H9 (cell line): ENCODE data around the gene TMEM181. TPM values are rescaled to one million over a fixed set of nuclear protein-coding genes. Genes with fewer than 3 reads are reported as not detected.

Experiments used
- DNase-seq: peaks from one replicate; pipeline ENCODE4 v3.0.0-alpha.2; 2017
- H2AFZ ChIP-seq: one replicate; pipeline ENCODE4 v1.6.1; 2013; ENCODE audit warnings: mild to moderate bottlenecking, low read length, control low read depth, moderate library complexity
- H2AK5ac ChIP-seq: 2 replicates; pipeline ENCODE4 v1.6.1; 2013; ENCODE audit warnings: low read length, control low read depth, mixed read lengths; ENCODE audit not compliant: insufficient read length
- H2BK120ac ChIP-seq: one replicate; pipeline ENCODE4 v1.6.1; 2013; ENCODE audit warnings: low read depth, mild to moderate bottlenecking, low read length, control low read depth, inconsistent platforms; ENCODE audit not compliant: poor library complexity, severe bottlenecking
- H2BK12ac ChIP-seq: 2 replicates; pipeline ENCODE4 v1.6.1; 2013; ENCODE audit warnings: low read length, control low read depth, mixed read lengths, low read depth; ENCODE audit not compliant: insufficient read length
- H2BK15ac ChIP-seq: 2 replicates; pipeline ENCODE4 v1.6.1; 2013; ENCODE audit warnings: low read depth, low read length, control low read depth
- H2BK20ac ChIP-seq: one replicate; pipeline ENCODE4 v1.6.1; 2013; ENCODE audit warnings: low read depth, mild to moderate bottlenecking, low read length, control low read depth, inconsistent platforms; ENCODE audit not compliant: poor library complexity, severe bottlenecking
- H2BK5ac ChIP-seq: 2 replicates; pipeline ENCODE4 v1.6.1; 2013; ENCODE audit warnings: low read length, control low read depth, mixed read lengths; ENCODE audit not compliant: insufficient read length
- H3K14ac ChIP-seq: 2 replicates; pipeline ENCODE4 v1.6.1; 2013; ENCODE audit warnings: low read length, control low read depth; ENCODE audit not compliant: insufficient read depth
- H3K18ac ChIP-seq: 2 replicates; pipeline ENCODE4 v1.6.1; 2013; ENCODE audit warnings: low read depth, mild to moderate bottlenecking, mixed read lengths, low read length, control low read depth; ENCODE audit not compliant: insufficient read length
- H3K23ac ChIP-seq: 2 replicates; pipeline ENCODE4 v1.6.1; 2013; ENCODE audit warnings: low read length, control low read depth, mixed read lengths, low read depth; ENCODE audit not compliant: insufficient read length
- H3K23me2 ChIP-seq: 2 replicates; pipeline ENCODE4 v1.6.1; 2013; ENCODE audit warnings: low read depth, mild to moderate bottlenecking, mixed read lengths, low read length, control low read depth; ENCODE audit not compliant: insufficient read length, poor library complexity, severe bottlenecking
- H3K27ac ChIP-seq: 2 replicates; pipeline ENCODE4 v1.5.1; 2013; ENCODE audit warnings: low read length, control low read depth, mixed read lengths, low read depth; ENCODE audit not compliant: insufficient read length
- H3K27me3 ChIP-seq: 2 replicates; pipeline ENCODE4 v1.6.1; 2013; ENCODE audit warnings: low read length, control low read depth, inconsistent platforms; ENCODE audit not compliant: insufficient read depth
- H3K4ac ChIP-seq: 2 replicates; pipeline ENCODE4 v1.6.1; 2013; ENCODE audit warnings: low read depth, mild to moderate bottlenecking, control low read depth, inconsistent platforms, low read length, moderate library complexity
- H3K4me1 ChIP-seq: 2 replicates; pipeline ENCODE4 v1.6.1; 2013; ENCODE audit warnings: low read length, control low read depth, inconsistent platforms; ENCODE audit not compliant: insufficient read depth
- H3K4me2 ChIP-seq: 2 replicates; pipeline ENCODE4 v1.6.1; 2013; ENCODE audit warnings: low read length, control low read depth, mixed read lengths; ENCODE audit not compliant: insufficient read length, insufficient read depth
- H3K56ac ChIP-seq: 2 replicates; pipeline ENCODE4 v1.6.1; 2013; ENCODE audit warnings: low read depth, mild to moderate bottlenecking, mixed read lengths, low read length, control low read depth; ENCODE audit not compliant: insufficient read length
- H3K79me1 ChIP-seq: 2 replicates; pipeline ENCODE4 v1.6.1; 2013; ENCODE audit warnings: low read depth, mild to moderate bottlenecking, moderate library complexity, low read length, control low read depth, inconsistent platforms; ENCODE audit not compliant: insufficient read depth, poor library complexity, severe bottlenecking
- H3K79me2 ChIP-seq: 2 replicates; pipeline ENCODE4 v1.6.1; 2013; ENCODE audit warnings: low read length, control low read depth, inconsistent platforms; ENCODE audit not compliant: insufficient read depth
- H3K9ac ChIP-seq: 2 replicates; pipeline ENCODE4 v1.6.1; 2013; ENCODE audit warnings: low read length, control low read depth, mixed read lengths; ENCODE audit not compliant: insufficient read length; ENCODE audit errors: extremely low read depth
- H3K9me3 ChIP-seq: one replicate; pipeline ENCODE4 v1.6.1; 2013; ENCODE audit warnings: low read depth, low read length, inconsistent platforms; ENCODE audit not compliant: control insufficient read depth
- H3T11ph ChIP-seq: one replicate; pipeline ENCODE4 v1.6.1; 2013; ENCODE audit warnings: mild to moderate bottlenecking, low read length, control low read depth, inconsistent platforms
- H4K20me1 ChIP-seq: one replicate; pipeline ENCODE4 v1.6.1; 2013; ENCODE audit not compliant: control insufficient read depth, insufficient read length, insufficient read depth
- H4K5ac ChIP-seq: 2 replicates; pipeline ENCODE4 v1.6.1; 2013; ENCODE audit warnings: low read depth, mild to moderate bottlenecking, mixed read lengths, low read length, control low read depth; ENCODE audit not compliant: insufficient read length
- H4K8ac ChIP-seq: replicated peaks from 2 replicates; pipeline ENCODE4 v1.6.1; 2013; ENCODE audit warnings: low read length, control low read depth, mixed read lengths, low read depth; ENCODE audit not compliant: insufficient read length
- H4K91ac ChIP-seq: 2 replicates; pipeline ENCODE4 v1.6.1; 2013; ENCODE audit warnings: low read depth, mild to moderate bottlenecking, moderate library complexity, mixed read lengths, low read length, control low read depth; ENCODE audit not compliant: insufficient read length
- H3K27ac Mint-ChIP-seq, 3 experiments: 2 replicates in 2 of 3; 3 replicates in 1 of 3; pipeline ENCODE4 v1.8.0; 2020 to 2021; ENCODE audit warnings: mixed read lengths in 3 of 3, mild to moderate bottlenecking in 1 of 3, moderate library complexity in 1 of 3
- H3K27me3 Mint-ChIP-seq: 2 replicates; pipeline ENCODE4 v1.8.0; 2021; ENCODE audit warnings: low read depth, mild to moderate bottlenecking, moderate library complexity, mixed read lengths
- H3K36me3 Mint-ChIP-seq, 3 experiments: 2 replicates in 2 of 3; 3 replicates in 1 of 3; pipeline ENCODE4 v1.8.0; 2020 to 2021; ENCODE audit warnings: low read depth in 3 of 3, mixed read lengths in 3 of 3; ENCODE audit not compliant: insufficient read depth in 1 of 3
- H3K4me1 Mint-ChIP-seq, 2 experiments: 2 replicates each; pipeline ENCODE4 v1.8.0; 2020; ENCODE audit warnings: mixed read lengths in 2 of 2
- H3K4me3 Mint-ChIP-seq, 2 experiments: 2 replicates in 1 of 2; 3 replicates in 1 of 2; pipeline ENCODE4 v1.8.0; 2020 to 2021; ENCODE audit warnings: mild to moderate bottlenecking in 2 of 2, mixed read lengths in 2 of 2, moderate library complexity in 1 of 2
- H3K9me3 Mint-ChIP-seq, 2 experiments: 2 replicates in 1 of 2; 3 replicates in 1 of 2; pipeline ENCODE4 v1.8.0; 2020; ENCODE audit warnings: mild to moderate bottlenecking in 2 of 2, mixed read lengths in 2 of 2, moderate library complexity in 1 of 2
- WGBS: extraction: QIAGEN DNeasy Blood & Tissue Kit; methylation state at CpG from one replicate; pipeline ENCODE4 v1.1.7; 2013; ENCODE audit warnings: missing lambda C conversion rate, low lambda C conversion rate, mixed read lengths; ENCODE audit not compliant: insufficient read length; ENCODE audit errors: extremely low coverage; 5-methylcytosine and 5-hydroxymethylcytosine counted together
- total RNA-seq: library from RNA; stranded (reverse); gene quantifications from 2 replicates; pipeline ENCODE4 v1.2.1, GENCODE V29; 2021
- TF ChIP-seq, protein P1 (sequence below): fragments of 200-600 bp; sonication (generic); conservative IDR thresholded peaks from 3 replicates; pipeline ENCODE4 v1.8.0; 2021; ENCODE audit warnings: antibody characterized with exemption, mild to moderate bottlenecking

The TMEM181 gene
- total RNA-seq, 1 experiment from 2014 or later, result 24.4 TPM

DNA sequence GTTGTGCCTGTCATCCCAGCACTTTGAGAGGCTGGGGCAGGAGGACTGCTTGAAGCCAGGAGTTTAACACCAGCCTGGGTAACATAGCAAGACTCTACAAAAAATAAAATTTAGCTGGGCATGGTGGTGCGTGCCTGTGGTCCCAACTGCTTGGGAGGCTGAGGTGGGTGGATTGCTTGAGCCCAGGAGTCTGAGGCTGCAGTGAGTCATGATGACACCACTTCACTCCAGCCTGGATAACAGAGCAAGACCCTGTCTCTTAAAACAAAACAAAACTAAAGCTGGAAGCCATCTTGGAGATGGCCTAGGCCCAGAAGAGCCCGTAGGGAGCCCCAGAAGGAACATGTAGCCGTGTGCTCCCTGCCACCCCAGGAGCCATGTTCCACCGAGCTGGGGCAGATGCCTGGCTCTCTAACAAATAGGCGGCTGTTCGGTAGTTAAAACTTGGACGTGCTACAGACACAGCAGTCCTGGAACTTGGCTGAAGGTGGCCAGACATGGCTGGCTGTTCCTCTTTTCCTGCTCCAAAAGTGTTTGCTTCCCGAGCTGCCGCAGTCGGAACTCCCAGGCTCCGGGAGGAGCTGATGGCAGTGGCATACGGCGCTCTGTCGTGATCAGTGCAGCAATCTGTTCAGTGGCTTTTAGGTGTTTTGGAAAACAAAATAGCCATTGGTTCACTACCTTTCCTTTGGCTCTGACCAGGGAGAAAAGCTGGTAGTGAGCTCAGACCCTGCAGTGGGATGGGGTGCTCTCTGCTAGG is 47.7 kb downstream of the TMEM181 start:
- peaks cover 19 to 20% of the 10 kb centered on the region in 2 experiments for H3K4me1 Mint-ChIP-seq
- Histone ChIP-seq H3T11ph (no peak overlapping the region), H2AFZ (no peak overlapping the region)

More for the DNA sequence above, 47.7 kb downstream of the TMEM181 start:
- no peak overlapping the region for H3K9ac ChIP-seq
- H3K56ac ChIP-seq, result no peak overlapping the region
- DNase-seq, result no peak
- no peak overlapping the region for H3K23ac ChIP-seq
- H3K14ac ChIP-seq, result no peak overlapping the region
- no CpG with 5 or more reads among the region's 14 CpGs for WGBS
- H4K20me1 ChIP-seq, result no peaks in the 10 kb centered on the region
- H2BK5ac ChIP-seq, result no peak overlapping the region
- no peak overlapping the region for H4K8ac ChIP-seq
- H3K27me3 ChIP-seq, result no peaks in the 10 kb centered on the region
- Mint-ChIP-seq H3K4me3 (no peak overlapping the region), H3K36me3 (peaks cover 35 to 60% (median 49%) of the 10 kb centered on the region in 3 experiments), H3K9me3 (no peaks in the 10 kb centered on the region), H3K27me3 (no peaks in the 10 kb centered on the region), H3K27ac (no peak overlapping the region; a peak in 1 of 7 replicates)
- H2BK120ac ChIP-seq, result no peak overlapping the region
- no peaks in the 10 kb centered on the region for H3K23me2 ChIP-seq
- no peak overlapping the region for H3K4ac ChIP-seq
- no peaks in the 10 kb centered on the region for H3K79me1 ChIP-seq
- H3K9me3 ChIP-seq, result no peaks in the 10 kb centered on the region
- H4K91ac ChIP-seq, result no peak overlapping the region
- H3K79me2 ChIP-seq, result no peaks in the 10 kb centered on the region
- H2AK5ac ChIP-seq, result no peak overlapping the region
- H4K5ac ChIP-seq, result no peak overlapping the region
- no peak overlapping the region for H2BK12ac ChIP-seq
- H3K4me1 ChIP-seq, result peaks cover 8% of the 10 kb centered on the region; the same call in 1 of the 2 replicates
- H3K4me2 ChIP-seq, result no peak overlapping the region
- TF ChIP-seq, protein P1, sequence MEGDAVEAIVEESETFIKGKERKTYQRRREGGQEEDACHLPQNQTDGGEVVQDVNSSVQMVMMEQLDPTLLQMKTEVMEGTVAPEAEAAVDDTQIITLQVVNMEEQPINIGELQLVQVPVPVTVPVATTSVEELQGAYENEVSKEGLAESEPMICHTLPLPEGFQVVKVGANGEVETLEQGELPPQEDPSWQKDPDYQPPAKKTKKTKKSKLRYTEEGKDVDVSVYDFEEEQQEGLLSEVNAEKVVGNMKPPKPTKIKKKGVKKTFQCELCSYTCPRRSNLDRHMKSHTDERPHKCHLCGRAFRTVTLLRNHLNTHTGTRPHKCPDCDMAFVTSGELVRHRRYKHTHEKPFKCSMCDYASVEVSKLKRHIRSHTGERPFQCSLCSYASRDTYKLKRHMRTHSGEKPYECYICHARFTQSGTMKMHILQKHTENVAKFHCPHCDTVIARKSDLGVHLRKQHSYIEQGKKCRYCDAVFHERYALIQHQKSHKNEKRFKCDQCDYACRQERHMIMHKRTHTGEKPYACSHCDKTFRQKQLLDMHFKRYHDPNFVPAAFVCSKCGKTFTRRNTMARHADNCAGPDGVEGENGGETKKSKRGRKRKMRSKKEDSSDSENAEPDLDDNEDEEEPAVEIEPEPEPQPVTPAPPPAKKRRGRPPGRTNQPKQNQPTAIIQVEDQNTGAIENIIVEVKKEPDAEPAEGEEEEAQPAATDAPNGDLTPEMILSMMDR, result no peak
- H3K27ac ChIP-seq, result no peak overlapping the region
- no peak overlapping the region for H2BK20ac ChIP-seq
- H2BK15ac ChIP-seq, result no peak overlapping the region
- H3K18ac ChIP-seq, result no peak overlapping the region
